Effector memory CD4-positive, alpha-beta T cell (primary cell): ENCODE measurements around the gene ACSF3.

Experiments used
- DNase-seq, 3 donors: peaks; one replicate each; pipeline ENCODE4 v3.0.0-alpha.2; 2020
- H3K27ac ChIP-seq: 2 replicates; pipeline ENCODE4 v1.7.0; 2013; ENCODE audit warnings: mild to moderate bottlenecking, low read length, moderate library complexity; ENCODE audit not compliant: insufficient read depth, poor library complexity, severe bottlenecking
- H3K27me3 ChIP-seq: replicated peaks from 2 replicates; pipeline ENCODE4 v1.7.0; 2013; ENCODE audit warnings: mild to moderate bottlenecking, low read length; ENCODE audit not compliant: insufficient read depth, control insufficient read depth, poor library complexity, severe bottlenecking
- H3K36me3 ChIP-seq: 2 replicates; pipeline ENCODE4 v1.7.0; 2013; ENCODE audit warnings: mild to moderate bottlenecking, low read length, moderate library complexity; ENCODE audit not compliant: control insufficient read depth, insufficient read depth
- H3K4me1 ChIP-seq: 2 replicates; pipeline ENCODE4 v1.7.0; 2013; ENCODE audit warnings: low read length, mild to moderate bottlenecking; ENCODE audit not compliant: control insufficient read depth, insufficient read depth, poor library complexity, severe bottlenecking
- H3K4me3 ChIP-seq: 2 replicates; pipeline ENCODE4 v1.7.0; 2013; ENCODE audit warnings: low read length, low read depth, mild to moderate bottlenecking; ENCODE audit not compliant: insufficient read depth, poor library complexity, severe bottlenecking
- H3K9me3 ChIP-seq: 2 replicates; pipeline ENCODE4 v1.7.0; 2013; ENCODE audit warnings: mild to moderate bottlenecking, low read length, moderate library complexity; ENCODE audit not compliant: control insufficient read depth

Gene ACSF3

DNA sequence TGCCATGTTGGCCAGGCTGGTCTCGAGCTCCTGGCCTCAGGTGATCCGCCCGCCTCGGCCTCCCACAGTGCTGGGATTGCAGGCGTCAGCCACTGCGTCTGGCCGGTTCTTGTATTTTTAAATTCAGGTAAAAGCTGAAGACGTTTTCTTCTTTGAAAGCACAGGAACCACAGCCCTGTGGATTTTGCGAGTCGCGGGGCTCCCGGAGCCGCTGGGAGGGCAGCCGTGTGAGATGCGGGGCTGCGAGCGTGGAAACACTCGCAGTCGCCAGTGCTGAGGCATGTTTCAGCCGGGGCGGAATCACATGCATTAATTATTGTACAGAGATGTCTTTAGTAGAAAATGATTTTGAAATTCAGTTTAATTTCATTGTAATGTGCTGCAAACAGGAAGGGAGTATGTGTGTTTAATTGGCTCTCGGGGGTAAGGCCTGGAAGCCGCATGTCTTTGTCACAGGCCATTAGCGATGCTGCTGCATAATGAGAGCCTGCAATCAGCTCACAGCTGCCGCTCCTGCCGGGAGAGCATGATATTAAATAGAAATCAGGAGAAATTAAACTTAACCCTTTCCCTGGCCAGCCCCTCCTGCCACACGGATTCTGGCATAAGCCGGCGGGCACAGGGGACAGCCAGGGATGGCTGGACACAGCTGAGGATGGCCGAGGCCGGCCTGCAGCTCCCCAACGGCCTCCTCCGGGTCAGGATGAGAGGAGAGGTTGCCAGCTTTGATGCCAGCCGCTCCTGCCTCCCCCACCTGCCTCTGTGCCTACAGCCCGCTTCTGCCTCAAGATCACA lies 42.5 kb downstream of the ACSF3 start:
- Histone ChIP-seq H3K36me3 (peaks cover 49% of the 10 kb centered on the region), H3K9me3 (no peaks in the 10 kb centered on the region), H3K4me3 (no peak overlapping the region), H3K27me3 (no peaks in the 10 kb centered on the region), H3K4me1 (no peaks in the 10 kb centered on the region), H3K27ac (no peak overlapping the region)
- DNase-seq, result no peak

- Histone ChIP-seq H3K27ac (no peak overlapping the region), H3K4me3 (no peak overlapping the region), H3K27me3 (no peaks in the 10 kb centered on the region), H3K4me1 (no peaks in the 10 kb centered on the region), H3K9me3 (no peaks in the 10 kb centered on the region), H3K36me3 (peaks cover 54% of the 10 kb centered on the region)
- no peak for DNase-seq
Observed at GRCh38 chr16:89136931-89137330, 43.3 kb downstream of the ACSF3 start.

- H3K36me3 ChIP-seq, result peaks cover 52% of the 10 kb centered on the region
- no peaks in the 10 kb centered on the region for H3K9me3 ChIP-seq
Observed at GRCh38 chr16:89137666-89138512, 44.2 kb downstream of the ACSF3 start.

DNA sequence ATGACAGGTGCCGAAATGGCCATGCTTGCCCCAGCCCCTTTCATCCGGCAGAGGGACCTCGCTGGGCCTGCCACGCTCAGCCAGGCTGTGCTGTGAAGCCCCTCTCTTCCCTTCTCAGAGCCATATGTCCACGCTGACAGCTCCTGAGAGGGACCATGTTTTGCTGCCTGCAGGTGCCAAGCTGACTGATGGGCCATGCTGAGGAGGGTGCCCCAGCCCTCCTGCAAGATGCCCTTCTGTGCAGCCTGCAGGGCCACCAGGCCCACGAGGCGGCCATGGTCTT lies 44.8 kb downstream of the ACSF3 start:
- no peaks in the 10 kb centered on the region for H3K9me3 ChIP-seq
- no peak for DNase-seq
- peaks cover 46% of the 10 kb centered on the region for H3K36me3 ChIP-seq
- H3K4me1 ChIP-seq, result no peaks in the 10 kb centered on the region
- H3K4me3 ChIP-seq, result no peak overlapping the region
- no peaks in the 10 kb centered on the region for H3K27me3 ChIP-seq
- no peak overlapping the region for H3K27ac ChIP-seq

More at GRCh38 chr16:89137666-89138512, 44.2 kb downstream of the ACSF3 start:
- no peak for DNase-seq
- no peak overlapping the region for H3K4me3 ChIP-seq
- no peaks in the 10 kb centered on the region for H3K27me3 ChIP-seq
- H3K4me1 ChIP-seq, result no peaks in the 10 kb centered on the region
- no peak overlapping the region for H3K27ac ChIP-seq

- H3K27me3 ChIP-seq, result no peaks in the 10 kb centered on the region
- DNase-seq, result no peak
- no peak overlapping the region for H3K4me3 ChIP-seq
- H3K4me1 ChIP-seq, result no peaks in the 10 kb centered on the region
- peaks cover 46% of the 10 kb centered on the region for H3K36me3 ChIP-seq
- no peak overlapping the region for H3K27ac ChIP-seq
- H3K9me3 ChIP-seq, result no peaks in the 10 kb centered on the region
Observed at GRCh38 chr16:89138843-89139520, 45.3 kb downstream of the ACSF3 start.

DNA sequence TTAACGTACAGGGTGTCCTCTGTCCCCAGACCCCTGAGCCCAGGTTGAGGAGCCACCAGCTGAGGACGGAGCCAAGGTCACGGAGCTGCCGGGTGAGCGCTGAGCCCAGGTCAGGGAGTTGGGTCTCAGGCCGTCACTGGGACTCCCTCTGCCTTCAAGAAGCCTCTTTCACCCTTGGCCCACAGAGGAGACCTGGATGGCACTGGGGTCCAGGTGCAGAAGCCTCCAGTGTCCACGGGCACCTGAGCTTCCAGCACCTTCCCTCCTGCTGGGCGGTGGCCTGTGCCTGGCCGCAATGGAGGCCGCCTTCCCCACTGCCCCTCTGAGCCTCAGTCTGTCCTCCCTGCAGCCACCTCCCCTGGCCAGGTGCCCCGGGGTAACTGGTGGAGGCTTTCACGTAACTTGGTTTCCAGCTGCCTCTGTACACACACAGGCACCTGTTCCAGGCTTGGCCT lies 46.3 kb downstream of the ACSF3 start:
- Histone ChIP-seq H3K27me3 (no peaks in the 10 kb centered on the region), H3K9me3 (no peaks in the 10 kb centered on the region), H3K36me3 (peaks cover 44% of the 10 kb centered on the region), H3K4me3 (no peak overlapping the region), H3K27ac (no peak overlapping the region), H3K4me1 (no peaks in the 10 kb centered on the region)
- no peak for DNase-seq

GRCh38 chr16:89140401-89140800 lies 46.7 kb downstream of the ACSF3 start:
- H3K27ac ChIP-seq, result no peak overlapping the region
- no peak for DNase-seq
- no peaks in the 10 kb centered on the region for H3K9me3 ChIP-seq
- no peaks in the 10 kb centered on the region for H3K27me3 ChIP-seq
- H3K4me1 ChIP-seq, result no peaks in the 10 kb centered on the region
- H3K36me3 ChIP-seq, result peaks cover 48% of the 10 kb centered on the region
- H3K4me3 ChIP-seq, result no peak overlapping the region

GRCh38 chr16:89140981-89141883 lies 47.6 kb downstream of the ACSF3 start:
- H3K4me1 ChIP-seq, result no peaks in the 10 kb centered on the region
- no peak overlapping the region for H3K4me3 ChIP-seq
- H3K27ac ChIP-seq, result no peak overlapping the region
- peaks cover 51% of the 10 kb centered on the region for H3K36me3 ChIP-seq
- no peaks in the 10 kb centered on the region for H3K9me3 ChIP-seq
- DNase-seq, result no peak
- no peaks in the 10 kb centered on the region for H3K27me3 ChIP-seq

GRCh38 chr16:89141884-89142267 lies 48.2 kb downstream of the ACSF3 start:
- H3K36me3 ChIP-seq, result peaks cover 47% of the 10 kb centered on the region

More at GRCh38 chr16:89141884-89142267, 48.2 kb downstream of the ACSF3 start:
- no peaks in the 10 kb centered on the region for H3K4me1 ChIP-seq
- H3K27ac ChIP-seq, result no peak overlapping the region
- no peaks in the 10 kb centered on the region for H3K27me3 ChIP-seq
- H3K9me3 ChIP-seq, result no peaks in the 10 kb centered on the region
- no peak overlapping the region for H3K4me3 ChIP-seq
- DNase-seq, result no peak
